ENCODE data around the gene ARGLU1.

DNA sequence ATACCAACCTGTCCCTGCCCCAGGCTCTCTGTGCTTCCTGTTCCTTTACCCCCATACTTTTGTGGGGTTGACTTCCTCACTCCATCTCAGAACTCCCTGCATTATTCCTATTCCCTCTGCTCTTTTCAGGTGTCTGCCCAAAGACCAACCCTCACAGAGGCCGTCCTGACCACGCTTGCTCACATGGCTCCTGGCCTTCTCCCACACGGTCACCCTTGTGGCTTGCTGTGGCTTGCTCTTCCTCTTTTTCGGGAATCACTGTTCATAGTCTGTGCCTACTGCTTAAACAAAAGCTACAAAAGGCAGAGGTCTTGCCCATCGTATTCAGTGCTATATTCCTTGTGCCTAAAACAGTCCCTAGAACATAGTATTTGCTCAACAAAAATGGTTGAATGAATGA lies 25.2 kb upstream of the ARGLU1 start:
- TF ChIP-seq POLR2AphosphoS5 (IDR thresholded peaks at IDR 0.05; ENCODE audit: borderline replicate concordance, low read depth, low read length) (no peak), EZH2 (IDR thresholded peaks at IDR 0.05) (no peak)

All from SK-N-MC (cell line).